ENCODE measurements around the gene ZDHHC5. TPM values are rescaled to one million over a fixed set of nuclear protein-coding genes. Genes with fewer than 3 reads are reported as not detected.

The ZDHHC5 gene
- total RNA-seq, 1 experiment from 2014 or later, result 72.2 TPM

GRCh38 chr11:57667117-57667735, 688 bp upstream of the ZDHHC5 start:
- BruUV-seq (replicated peaks), result no TSS peak
- Histone ChIP-seq H3K4me3 (ENCODE audit: low read depth, low read length) (peak overlapping the region; percentile 74), H3K4me1 (peaks cover 14% of the 10 kb centered on the region; the same call in 1 of the 2 replicates), H3K9me3 (no peaks in the 10 kb centered on the region), H3K27me3 (replicated peaks; ENCODE audit: control insufficient read depth, insufficient read depth, low read length) (no peaks in the 10 kb centered on the region), H3K36me3 (ENCODE audit: control insufficient read depth, insufficient read depth, low read length) (no peaks in the 10 kb centered on the region)
- peak overlapping the region; percentile 100 for H3K27ac Mint-ChIP-seq (ENCODE audit: unreplicated experiment)
- DNase-seq, result peak; percentile 96 to 99
- intact Hi-C loops (cut with micrococcal nuclease; ENCODE audit: unreplicated experiment), result loop anchor here (1.0 kb wide), 4 partner anchors 10 to 912 kb away; partner anchors contain the start of genes CLP1, MED19, SELENOH and TMX2
- H3K9me3 Mint-ChIP-seq (ENCODE audit: unreplicated experiment), result no peaks in the 10 kb centered on the region
- peaks cover 30% of the 10 kb centered on the region for H3K36me3 Mint-ChIP-seq (ENCODE audit: insufficient read depth, unreplicated experiment)
- TF ChIP-seq, protein P1, sequence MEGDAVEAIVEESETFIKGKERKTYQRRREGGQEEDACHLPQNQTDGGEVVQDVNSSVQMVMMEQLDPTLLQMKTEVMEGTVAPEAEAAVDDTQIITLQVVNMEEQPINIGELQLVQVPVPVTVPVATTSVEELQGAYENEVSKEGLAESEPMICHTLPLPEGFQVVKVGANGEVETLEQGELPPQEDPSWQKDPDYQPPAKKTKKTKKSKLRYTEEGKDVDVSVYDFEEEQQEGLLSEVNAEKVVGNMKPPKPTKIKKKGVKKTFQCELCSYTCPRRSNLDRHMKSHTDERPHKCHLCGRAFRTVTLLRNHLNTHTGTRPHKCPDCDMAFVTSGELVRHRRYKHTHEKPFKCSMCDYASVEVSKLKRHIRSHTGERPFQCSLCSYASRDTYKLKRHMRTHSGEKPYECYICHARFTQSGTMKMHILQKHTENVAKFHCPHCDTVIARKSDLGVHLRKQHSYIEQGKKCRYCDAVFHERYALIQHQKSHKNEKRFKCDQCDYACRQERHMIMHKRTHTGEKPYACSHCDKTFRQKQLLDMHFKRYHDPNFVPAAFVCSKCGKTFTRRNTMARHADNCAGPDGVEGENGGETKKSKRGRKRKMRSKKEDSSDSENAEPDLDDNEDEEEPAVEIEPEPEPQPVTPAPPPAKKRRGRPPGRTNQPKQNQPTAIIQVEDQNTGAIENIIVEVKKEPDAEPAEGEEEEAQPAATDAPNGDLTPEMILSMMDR (IDR thresholded peaks at IDR 0.05; ENCODE audit: insufficient read depth in 1 of 2, low read depth in 1 of 2, low read length in 1 of 2, severe bottlenecking in 1 of 2, unreplicated experiment in 1 of 2), result no peak
- POLR2A ChIA-PET, result no interaction called here
- peak overlapping the region; percentile 99 for H3K4me3 Mint-ChIP-seq (ENCODE audit: unreplicated experiment)
- H3K27me3 Mint-ChIP-seq (ENCODE audit: insufficient read depth, unreplicated experiment), result no peaks in the 10 kb centered on the region
- CTCF ChIA-PET, result interaction anchor here (1.2 kb wide), 1 partner anchor 136 kb away, joined by 3 read pairs; no protein-coding TSS in a partner anchor
- H3K4me1 Mint-ChIP-seq (ENCODE audit: low read depth, unreplicated experiment), result peaks cover 6% of the 10 kb centered on the region

DNA sequence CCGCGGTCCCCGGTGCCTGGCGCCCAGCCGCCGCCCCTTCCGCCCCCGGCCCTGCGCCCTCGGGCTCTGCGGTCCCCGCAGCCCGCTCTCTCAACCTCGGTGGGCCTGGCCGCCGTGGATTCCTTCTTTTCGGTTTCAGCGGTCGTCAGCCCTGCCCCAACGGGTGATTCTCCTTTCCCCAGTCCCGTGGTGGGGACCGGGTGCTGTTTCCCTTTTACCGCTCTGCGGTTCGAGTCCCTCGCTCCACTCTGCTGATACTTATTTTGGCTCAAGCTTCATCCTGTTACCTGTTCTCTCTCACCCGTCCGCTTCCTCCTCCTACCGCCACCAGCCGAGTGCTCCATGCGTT, 494 bp downstream of the ZDHHC5 start:
- H3K27ac Mint-ChIP-seq (ENCODE audit: unreplicated experiment), result peak overlapping the region; percentile 100
- peak overlapping the region; percentile 99 for H3K4me3 Mint-ChIP-seq (ENCODE audit: unreplicated experiment)
- H3K36me3 Mint-ChIP-seq (ENCODE audit: insufficient read depth, unreplicated experiment), result peaks cover 34% of the 10 kb centered on the region
- no peaks in the 10 kb centered on the region for H3K9me3 Mint-ChIP-seq (ENCODE audit: unreplicated experiment)
- Histone ChIP-seq H3K9me3 (no peaks in the 10 kb centered on the region), H3K4me3 (ENCODE audit: low read depth, low read length) (peak overlapping the region; percentile 74), H3K27me3 (replicated peaks; ENCODE audit: control insufficient read depth, insufficient read depth, low read length) (no peaks in the 10 kb centered on the region), H3K36me3 (ENCODE audit: control insufficient read depth, insufficient read depth, low read length) (no peaks in the 10 kb centered on the region; the same call in 1 of the 2 replicates), H3K4me1 (peaks cover 14% of the 10 kb centered on the region; the same call in 1 of the 2 replicates)
- intact Hi-C loops (cut with micrococcal nuclease; ENCODE audit: unreplicated experiment), result loop anchor here (2.0 kb wide), 1 partner anchor 14 kb away; no protein-coding TSS in a partner anchor
- POLR2A ChIA-PET, result no interaction called here
- BruUV-seq (replicated peaks), result no TSS peak
- H3K27me3 Mint-ChIP-seq (ENCODE audit: insufficient read depth, unreplicated experiment), result no peaks in the 10 kb centered on the region
- TF ChIP-seq, protein P1 (IDR thresholded peaks at IDR 0.05; ENCODE audit: insufficient read depth in 1 of 2, low read depth in 1 of 2, low read length in 1 of 2, severe bottlenecking in 1 of 2, unreplicated experiment in 1 of 2), result no peak
- DNase-seq, result no peak
- H3K4me1 Mint-ChIP-seq (ENCODE audit: low read depth, unreplicated experiment), result peaks cover 17% of the 10 kb centered on the region
- CTCF ChIA-PET, result interaction anchor here (1.0 kb wide), 1 partner anchor 24 kb away, joined by 3 read pairs; no protein-coding TSS in a partner anchor

DNA sequence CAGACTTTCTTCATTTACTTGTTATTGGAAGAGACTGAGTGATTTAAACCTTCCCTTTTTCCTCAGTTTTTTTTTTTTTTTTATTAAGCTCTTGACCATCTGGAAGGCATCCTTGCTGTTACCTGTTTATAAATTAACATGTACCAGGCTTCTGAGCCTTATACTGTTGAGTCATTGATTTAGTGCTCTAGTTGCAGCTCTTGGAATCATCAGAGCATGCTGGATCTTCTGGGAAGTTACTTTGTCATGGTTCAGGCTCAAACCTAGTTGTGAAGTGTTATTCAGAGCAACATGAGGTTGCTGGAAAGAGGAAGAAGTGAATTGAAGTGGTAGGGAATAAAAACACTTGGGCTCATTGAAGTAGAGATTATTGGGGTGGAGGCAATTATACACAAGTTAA, 6.3 kb downstream of the ZDHHC5 start:
- Mint-ChIP-seq H3K27ac (ENCODE audit: unreplicated experiment) (peak overlapping the region; percentile 11), H3K4me1 (ENCODE audit: low read depth, unreplicated experiment) (peaks cover 23% of the 10 kb centered on the region), H3K36me3 (ENCODE audit: insufficient read depth, unreplicated experiment) (peaks cover 65% of the 10 kb centered on the region), H3K9me3 (ENCODE audit: unreplicated experiment) (no peaks in the 10 kb centered on the region), H3K4me3 (ENCODE audit: unreplicated experiment) (no peak overlapping the region), H3K27me3 (ENCODE audit: insufficient read depth, unreplicated experiment) (no peaks in the 10 kb centered on the region)
- BruUV-seq (replicated peaks), result no TSS peak
- Histone ChIP-seq H3K27me3 (replicated peaks; ENCODE audit: control insufficient read depth, insufficient read depth, low read length) (no peaks in the 10 kb centered on the region), H3K9me3 (no peaks in the 10 kb centered on the region), H3K4me1 (peaks cover 14% of the 10 kb centered on the region), H3K4me3 (ENCODE audit: low read depth, low read length) (no peak overlapping the region), H3K36me3 (ENCODE audit: control insufficient read depth, insufficient read depth, low read length) (no peaks in the 10 kb centered on the region; the same call in 1 of the 2 replicates)
- POLR2A ChIA-PET, result interaction anchor here (0.5 to 1.7 kb wide), 2 partner anchors 33 to 38 kb away, joined by 4 to 9 read pairs; partner anchors contain the start of genes MED19 and TMX2
- TF ChIP-seq, protein P1 (IDR thresholded peaks at IDR 0.05; ENCODE audit: insufficient read depth in 1 of 2, low read depth in 1 of 2, low read length in 1 of 2, severe bottlenecking in 1 of 2, unreplicated experiment in 1 of 2), result no peak
- CTCF ChIA-PET, result no interaction called here
- no peak for DNase-seq
- intact Hi-C loops (cut with micrococcal nuclease; ENCODE audit: unreplicated experiment), result no loop called here
